A673 (cell line): ENCODE data around the gene KRTAP3-2. TPM values are rescaled to one million over a fixed set of nuclear protein-coding genes. Genes with fewer than 3 reads are reported as not detected.

Experiments
- BruUV-seq: library from RNA; stranded (reverse); fragments of 400-500 nt; replicated peaks from 2 replicates; lab custom pipeline; 2021; lab: Mats Ljungman, UMichigan
- CTCF ChIA-PET: fragments of 300-600 bp; sonication (Branson Sonifier 250); formaldehyde crosslinking; loops from one replicate; lab custom pipeline; 2022; ENCODE audit warnings: antibody characterized with exemption; lab: Charles Lee
- POLR2A ChIA-PET: fragments of 300-600 bp; sonication (Branson Sonifier 250); formaldehyde crosslinking; loops from one replicate; lab custom pipeline; 2022; ENCODE audit warnings: antibody characterized with exemption; ENCODE audit not compliant: low non-redundant PET; lab: Charles Lee
- DNase-seq: peaks from one replicate; pipeline ENCODE4 v3.0.0-alpha.2; 2015; ENCODE audit warnings: low spot score
- H3K27ac ChIP-seq: fragments of 200-600 bp; sonication (generic); 2 replicates; pipeline ENCODE4 v1.5.1; 2016; ENCODE audit warnings: mixed run types, low read depth, mild to moderate bottlenecking, mixed read lengths, antibody characterized with exemption, low read length; ENCODE audit not compliant: poor library complexity, severe bottlenecking
- H3K27me3 ChIP-seq: fragments of 200-600 bp; sonication (generic); replicated peaks from 2 replicates; pipeline ENCODE4 v1.6.1; 2017; ENCODE audit warnings: mixed run types, low read depth, mild to moderate bottlenecking, mixed read lengths, antibody characterized with exemption, low read length; ENCODE audit not compliant: insufficient read depth, poor library complexity
- H3K36me3 ChIP-seq: fragments of 200-600 bp; sonication (generic); 2 replicates; pipeline ENCODE4 v1.6.1; 2016; ENCODE audit warnings: mixed run types, mild to moderate bottlenecking, mixed read lengths, antibody characterized with exemption, low read length; ENCODE audit not compliant: insufficient read depth, poor library complexity, severe bottlenecking
- H3K4me1 ChIP-seq: fragments of 200-600 bp; sonication (generic); 2 replicates; pipeline ENCODE4 v1.6.1; 2017; ENCODE audit warnings: mixed run types, mild to moderate bottlenecking, mixed read lengths, antibody characterized with exemption, low read length; ENCODE audit not compliant: insufficient read depth, poor library complexity, severe bottlenecking
- H3K4me3 ChIP-seq: fragments of 200-600 bp; sonication (generic); 2 replicates; pipeline ENCODE4 v1.5.1; 2016; ENCODE audit warnings: low read depth, mixed run types, mild to moderate bottlenecking, mixed read lengths, low read length; ENCODE audit not compliant: poor library complexity, severe bottlenecking
- H3K9me3 ChIP-seq: fragments of 200-600 bp; sonication (generic); 2 replicates; pipeline ENCODE4 v1.6.1; 2016; ENCODE audit warnings: mixed run types, low read depth, mild to moderate bottlenecking, mixed read lengths, antibody characterized with exemption, low read length; ENCODE audit not compliant: poor library complexity, severe bottlenecking
- EZH2 ChIP-seq: fragments of 200-600 bp; sonication (generic); IDR thresholded peaks from 2 replicates; pipeline ENCODE4 v1.6.1; 2017; ENCODE audit warnings: borderline replicate concordance, low read depth, mild to moderate bottlenecking, mixed read lengths, antibody characterized with exemption, low read length; ENCODE audit not compliant: poor library complexity, severe bottlenecking
- intact Hi-C: fragments of 100-400 bp; cut with micrococcal nuclease; formaldehyde crosslinking; loops from one replicate; pipeline ENCODE4 v1.10.0; 2022; ENCODE audit not compliant: unreplicated experiment
- total RNA-seq: library from RNA; stranded (reverse); gene quantifications from 2 replicates; pipeline ENCODE4 v1.2.3, GENCODE V29; 2021
- TF ChIP-seq, protein P1 (sequence below): fragments of 300-800, 200-600 bp; sonication (generic); conservative IDR thresholded peaks from 2 replicates; pipeline ENCODE4 v1.5.1; 2017; ENCODE audit warnings: low read depth, mild to moderate bottlenecking, antibody characterized with exemption, low read length, moderate library complexity, mixed read lengths

The KRTAP3-2 gene
- total RNA-seq, 1 experiment from 2014 or later: not detected

DNA sequence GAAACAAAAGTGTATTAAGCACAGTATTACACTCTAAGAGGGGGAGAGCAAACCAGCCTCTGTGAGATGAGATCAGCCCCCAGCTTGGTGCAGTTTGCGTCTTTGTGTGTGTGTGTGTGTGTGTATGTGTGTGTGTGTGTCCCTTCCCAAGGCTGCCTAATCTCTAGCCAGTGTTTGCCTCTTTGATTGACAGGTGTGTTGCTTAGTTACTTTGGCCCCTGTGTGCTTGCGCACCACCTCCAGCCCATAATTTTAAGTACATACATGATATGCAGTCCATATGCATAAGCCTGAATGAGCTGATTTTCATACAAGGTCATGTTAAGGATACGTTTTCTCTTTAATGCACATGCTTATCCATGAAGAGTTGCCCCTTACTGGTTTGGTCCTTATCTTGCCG, 2.1 kb upstream of the KRTAP3-2 start:
- ChIA-PET CTCF (no interaction called here), POLR2A (no interaction called here)
- H3K4me3 ChIP-seq: no peak overlapping the region
- H3K36me3 ChIP-seq: no peaks in the 10 kb centered on the region
- no peak for DNase-seq
- intact Hi-C loops: no loop called here
- no TSS peak for BruUV-seq
- no peaks in the 10 kb centered on the region for H3K27me3 ChIP-seq
- no peak overlapping the region for H3K27ac ChIP-seq
- TF ChIP-seq, protein P1, sequence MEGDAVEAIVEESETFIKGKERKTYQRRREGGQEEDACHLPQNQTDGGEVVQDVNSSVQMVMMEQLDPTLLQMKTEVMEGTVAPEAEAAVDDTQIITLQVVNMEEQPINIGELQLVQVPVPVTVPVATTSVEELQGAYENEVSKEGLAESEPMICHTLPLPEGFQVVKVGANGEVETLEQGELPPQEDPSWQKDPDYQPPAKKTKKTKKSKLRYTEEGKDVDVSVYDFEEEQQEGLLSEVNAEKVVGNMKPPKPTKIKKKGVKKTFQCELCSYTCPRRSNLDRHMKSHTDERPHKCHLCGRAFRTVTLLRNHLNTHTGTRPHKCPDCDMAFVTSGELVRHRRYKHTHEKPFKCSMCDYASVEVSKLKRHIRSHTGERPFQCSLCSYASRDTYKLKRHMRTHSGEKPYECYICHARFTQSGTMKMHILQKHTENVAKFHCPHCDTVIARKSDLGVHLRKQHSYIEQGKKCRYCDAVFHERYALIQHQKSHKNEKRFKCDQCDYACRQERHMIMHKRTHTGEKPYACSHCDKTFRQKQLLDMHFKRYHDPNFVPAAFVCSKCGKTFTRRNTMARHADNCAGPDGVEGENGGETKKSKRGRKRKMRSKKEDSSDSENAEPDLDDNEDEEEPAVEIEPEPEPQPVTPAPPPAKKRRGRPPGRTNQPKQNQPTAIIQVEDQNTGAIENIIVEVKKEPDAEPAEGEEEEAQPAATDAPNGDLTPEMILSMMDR: no peak
- TF ChIP-seq EZH2: no peak
- H3K9me3 ChIP-seq: no peaks in the 10 kb centered on the region
- no peaks in the 10 kb centered on the region for H3K4me1 ChIP-seq

DNA sequence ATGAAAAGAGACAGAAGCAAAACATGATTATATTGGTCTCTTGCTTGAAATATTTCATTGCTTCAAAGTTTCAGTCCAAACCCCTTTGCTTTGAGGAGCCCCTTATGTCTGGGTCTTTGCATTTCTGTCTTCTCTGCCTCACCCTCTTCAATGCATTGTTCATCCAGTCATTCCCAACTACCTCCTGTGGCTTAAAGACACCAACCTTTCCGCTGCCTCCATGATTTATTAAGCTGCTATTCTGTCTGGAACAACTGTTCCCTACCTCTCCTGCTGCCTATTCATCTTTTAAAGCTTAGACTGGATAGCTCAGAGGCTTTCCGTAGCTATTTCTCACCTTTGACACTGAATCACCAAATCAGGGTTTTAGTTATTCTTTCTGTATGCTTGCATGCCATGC, 2.3 kb downstream of the KRTAP3-2 start:
- BruUV-seq: no TSS peak
- no peaks in the 10 kb centered on the region for H3K36me3 ChIP-seq
- ChIA-PET POLR2A (no interaction called here), CTCF (no interaction called here)
- no peak for DNase-seq
- TF ChIP-seq, protein P1: no peak
- TF ChIP-seq EZH2: no peak
- H3K9me3 ChIP-seq: no peaks in the 10 kb centered on the region
- H3K4me1 ChIP-seq: no peaks in the 10 kb centered on the region
- intact Hi-C loops: no loop called here
- no peaks in the 10 kb centered on the region for H3K27me3 ChIP-seq
- H3K27ac ChIP-seq: no peak overlapping the region
- no peak overlapping the region for H3K4me3 ChIP-seq

DNA sequence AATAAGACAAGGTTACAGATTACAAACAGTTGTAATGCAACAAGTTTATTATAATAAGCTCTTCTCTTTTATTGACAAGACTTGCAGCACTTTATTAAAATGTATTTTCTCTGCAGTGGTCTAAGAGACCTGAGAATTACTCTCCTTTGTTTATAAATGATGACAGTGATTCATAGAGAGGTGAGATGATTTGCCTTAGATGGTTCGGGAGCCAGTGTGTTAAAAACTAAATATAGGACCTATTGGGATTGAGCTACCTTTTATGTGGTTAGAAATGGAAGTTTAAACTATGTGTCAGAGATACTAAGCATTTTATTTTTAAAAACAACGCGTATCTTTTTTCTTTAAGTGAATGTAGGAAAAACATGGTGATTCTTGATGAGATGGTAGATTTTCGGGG, 2.9 kb downstream of the KRTAP3-2 start:
- TF ChIP-seq, protein P1: no peak
- TF ChIP-seq EZH2: no peak
- H3K27ac ChIP-seq: no peak overlapping the region
- no TSS peak for BruUV-seq
- H3K4me3 ChIP-seq: no peak overlapping the region
- POLR2A ChIA-PET: no interaction called here
- H3K27me3 ChIP-seq: no peaks in the 10 kb centered on the region
- no peaks in the 10 kb centered on the region for H3K36me3 ChIP-seq
- intact Hi-C loops: no loop called here
- no peaks in the 10 kb centered on the region for H3K4me1 ChIP-seq
- no peak for DNase-seq
- CTCF ChIA-PET: no interaction called here
- no peaks in the 10 kb centered on the region for H3K9me3 ChIP-seq
